H1 (cell line): ENCODE results near the gene PDE4B. TPM values are rescaled to one million over a fixed set of nuclear protein-coding genes. Genes with fewer than 3 reads are reported as not detected.

Experiments used
- CTCF ChIA-PET: fragments of 300-600 bp; sonication (Branson Sonifier 250); formaldehyde crosslinking; loops from one replicate; lab custom pipeline; 2021; ENCODE audit not compliant: partially characterized antibody; lab: Charles Lee
- POLR2A ChIA-PET: fragments of 300-600 bp; sonication (Branson Sonifier 250); formaldehyde crosslinking; loops from one replicate; lab custom pipeline; 2021; ENCODE audit warnings: inconsistent platforms; ENCODE audit not compliant: partially characterized antibody; lab: Charles Lee
- DNase-seq, 2 experiments: peaks; one replicate each; pipeline versions ENCODE4 v3.0.0 to v3.0.0-alpha.2; 2010 to 2022; ENCODE audit warnings: low spot score in 2 of 2, low read depth in 1 of 2, mixed read lengths in 1 of 2
- FAIRE-seq: peaks from 2 replicates; lab custom pipeline; 2011; peaks lifted over from hg19 to GRCh38; lab: Jason Lieb, UNC
- H2AFZ ChIP-seq: 2 replicates; pipeline ENCODE4 v1.8.1; 2012; ENCODE audit warnings: low read length, inconsistent platforms
- H2AK5ac ChIP-seq: 2 replicates; pipeline ENCODE4 v1.6.1; 2013; ENCODE audit warnings: low read depth, low read length
- H2BK120ac ChIP-seq: replicated peaks from 2 replicates; pipeline ENCODE3; 2013; ENCODE audit warnings: low read depth, low read length, inconsistent platforms
- H2BK12ac ChIP-seq: 2 replicates; pipeline ENCODE4 v1.6.1; 2013; ENCODE audit warnings: low read depth, low read length
- H2BK15ac ChIP-seq: 2 replicates; pipeline ENCODE4 v1.6.1; 2013; ENCODE audit warnings: low read length
- H2BK20ac ChIP-seq: 2 replicates; pipeline ENCODE4 v1.6.1; 2013; ENCODE audit warnings: low read length
- H2BK5ac ChIP-seq: 2 replicates; pipeline ENCODE4 v1.6.1; 2013; ENCODE audit warnings: low read depth, low read length
- H3K14ac ChIP-seq: 2 replicates; pipeline ENCODE4 v1.6.1; 2013; ENCODE audit warnings: inconsistent platforms; ENCODE audit not compliant: insufficient read length
- H3K18ac ChIP-seq: 2 replicates; pipeline ENCODE4 v1.6.1; 2013; ENCODE audit warnings: low read length; ENCODE audit errors: extremely low read depth
- H3K23ac ChIP-seq: 2 replicates; pipeline ENCODE4 v1.6.1; 2013; ENCODE audit warnings: inconsistent platforms; ENCODE audit not compliant: insufficient read length
- H3K23me2 ChIP-seq: 2 replicates; pipeline ENCODE4 v1.6.1; 2013; ENCODE audit warnings: low read depth, low read length
- H3K27ac ChIP-seq: 2 replicates; pipeline ENCODE4 v1.6.1; 2011; ENCODE audit warnings: low read depth, low read length, inconsistent platforms
- H3K27me3 ChIP-seq, 4 experiments: replicated peaks in 1 of 4; 1 replicate in 1 of 4; 2 replicates in 3 of 4; pipeline versions ENCODE4 v1.6.1 to v1.8.1; 2011 to 2013; ENCODE audit warnings: low read length in 3 of 4, mild to moderate bottlenecking in 3 of 4, inconsistent platforms in 2 of 4, mixed read lengths in 2 of 4, moderate library complexity in 1 of 4; ENCODE audit not compliant: control insufficient read depth in 3 of 4, insufficient read depth in 3 of 4; ENCODE audit errors: extremely low read depth in 1 of 4
- H3K36me3 ChIP-seq, 4 experiments: 2 replicates each; pipeline versions ENCODE4 v1.6.1 to v1.8.1; 2011 to 2013; ENCODE audit warnings: mild to moderate bottlenecking in 4 of 4, low read length in 3 of 4, moderate library complexity in 2 of 4, control low read depth in 1 of 4, inconsistent platforms in 1 of 4; ENCODE audit not compliant: insufficient read depth in 4 of 4, control insufficient read depth in 2 of 4
- H3K4ac ChIP-seq: replicated peaks from 2 replicates; pipeline ENCODE3; 2013; ENCODE audit warnings: low read length, low read depth, mixed read lengths, inconsistent platforms; ENCODE audit not compliant: insufficient read length
- H3K4me1 ChIP-seq, 4 experiments: replicated peaks in 1 of 4; 1 replicate in 1 of 4; 2 replicates in 3 of 4; pipeline versions ENCODE4 v1.6.1 to v1.8.1; 2011 to 2013; ENCODE audit warnings: low read length in 3 of 4, inconsistent platforms in 2 of 4, mixed read lengths in 1 of 4; ENCODE audit not compliant: insufficient read depth in 4 of 4, control insufficient read depth in 3 of 4
- H3K4me2 ChIP-seq, 2 experiments: 2 replicates each; pipeline versions ENCODE4 v1.6.1 to v1.8.1; 2011 to 2013; ENCODE audit warnings: low read depth in 2 of 2, low read length in 2 of 2, control low read depth in 1 of 2, inconsistent platforms in 1 of 2, mild to moderate bottlenecking in 1 of 2; ENCODE audit not compliant: insufficient read depth in 1 of 2
- H3K4me3 ChIP-seq, 4 experiments: fragments of 200-600, 300-600 bp in 1 of 4; sonication (generic), shearing (Covaris generic), sonication (Bioruptor Twin) in 1 of 4; 2 replicates each; pipeline versions ENCODE4 v1.5.1 to v1.8.1; 2011 to 2016; ENCODE audit warnings: low read length in 4 of 4, low read depth in 3 of 4, control low read depth in 2 of 4, inconsistent platforms in 2 of 4, mild to moderate bottlenecking in 2 of 4, mixed read lengths in 1 of 4, moderate library complexity in 1 of 4; ENCODE audit not compliant: insufficient read depth in 2 of 4; ENCODE audit errors: extremely low read depth in 1 of 4
- H3K56ac ChIP-seq: replicated peaks from 2 replicates; pipeline ENCODE3; 2013; ENCODE audit warnings: low read depth, mild to moderate bottlenecking, mixed read lengths, low read length, inconsistent platforms; ENCODE audit not compliant: insufficient read length
- H3K79me1 ChIP-seq: 2 replicates; pipeline ENCODE4 v1.6.1; 2013; ENCODE audit warnings: low read depth, low read length, control low read depth
- H3K79me2 ChIP-seq, 2 experiments: 2 replicates each; pipeline versions ENCODE4 v1.6.1 to v1.8.1; 2012 to 2013; ENCODE audit warnings: low read length in 2 of 2, mild to moderate bottlenecking in 2 of 2, inconsistent platforms in 1 of 2; ENCODE audit not compliant: insufficient read depth in 2 of 2, control insufficient read depth in 1 of 2
- H3K9ac ChIP-seq, 4 experiments: replicated peaks in 1 of 4; 1 replicate in 1 of 4; 2 replicates in 3 of 4; pipeline versions ENCODE4 v1.6.1 to v1.8.1; 2011 to 2013; ENCODE audit warnings: low read depth in 3 of 4, low read length in 3 of 4, control low read depth in 2 of 4, mild to moderate bottlenecking in 2 of 4, moderate library complexity in 2 of 4, inconsistent platforms in 1 of 4; ENCODE audit errors: extremely low read depth in 1 of 4
- H3K9me3 ChIP-seq, 2 experiments: 2 replicates each; pipeline versions ENCODE4 v1.6.1 to v1.8.1; 2012 to 2013; ENCODE audit warnings: mild to moderate bottlenecking in 2 of 2, moderate library complexity in 2 of 2, control low read depth in 1 of 2, inconsistent platforms in 1 of 2, low read depth in 1 of 2, low read length in 1 of 2, mixed read lengths in 1 of 2; ENCODE audit not compliant: insufficient read depth in 2 of 2
- H4K20me1 ChIP-seq, 2 experiments: replicated peaks in 1 of 2; 2 replicates each; pipeline versions ENCODE3 to v1.8.1; 2011 to 2013; ENCODE audit warnings: inconsistent platforms in 2 of 2, low read length in 2 of 2, mild to moderate bottlenecking in 1 of 2; ENCODE audit not compliant: insufficient read depth in 2 of 2, control insufficient read depth in 1 of 2
- H4K5ac ChIP-seq: 2 replicates; pipeline ENCODE4 v1.6.1; 2013; ENCODE audit warnings: low read length, low read depth, mixed read lengths, inconsistent platforms; ENCODE audit not compliant: insufficient read length
- H4K8ac ChIP-seq: 2 replicates; pipeline ENCODE4 v1.8.0; 2013; ENCODE audit warnings: mild to moderate bottlenecking, moderate library complexity, low read length, inconsistent platforms; ENCODE audit not compliant: insufficient read depth; ENCODE audit errors: extremely low read depth
- H4K91ac ChIP-seq: replicated peaks from 2 replicates; pipeline ENCODE3; 2013; ENCODE audit warnings: low read length, mixed read lengths, inconsistent platforms; ENCODE audit not compliant: insufficient read length
- GTF2F1 ChIP-seq: IDR thresholded peaks from 2 replicates; pipeline ENCODE4 v1.6.1; 2012; ENCODE audit warnings: low read depth, low read length, improper control_type of control experiment, borderline replicate concordance
- SIN3A ChIP-seq, 2 experiments: IDR thresholded peaks in 1 of 2; conservative IDR thresholded peaks in 1 of 2; 2 replicates each; pipeline ENCODE4 v1.6.1; 2011 to 2012; ENCODE audit warnings: low read length in 2 of 2, improper control_type of control experiment in 1 of 2, low read depth in 1 of 2, mild to moderate bottlenecking in 1 of 2
- SIRT6 ChIP-seq: IDR thresholded peaks from one replicate; pipeline ENCODE4 v1.7.1; 2012; ENCODE audit warnings: low read length, inconsistent platforms
- WGBS, 2 experiments: shearing (Covaris generic) in 1 of 2; methylation state at CpG; one replicate each; pipeline versions ENCODE4 v1.1.6 to v1.1.7; 2013 to 2015; ENCODE audit warnings: low lambda C conversion rate in 2 of 2, mixed read lengths in 2 of 2, inconsistent platforms in 1 of 2, low coverage in 1 of 2, missing lambda C conversion rate in 1 of 2; ENCODE audit not compliant: insufficient replicate concordance in 2 of 2, insufficient coverage in 1 of 2, insufficient read length in 1 of 2; ENCODE audit errors: extremely low coverage in 1 of 2, missing lambda C conversion rate in 1 of 2; 5-methylcytosine and 5-hydroxymethylcytosine counted together
- polyA plus RNA-seq, 7 experiments: library from polyadenylated mRNA; depleted of rRNA in 3 of 7; stranded (reverse) in 5 of 7; unstranded in 2 of 7; fragments of >200 nt in 5 of 7; fragments of 200-250 nt in 2 of 7; gene quantifications; 1 replicate in 5 of 7; 2 replicates in 1 of 7; 4 replicates in 1 of 7; pipeline versions ENCODE4 v1.2.1 to v1.2.3, GENCODE V29; 2011 to 2013; ENCODE audit warnings: missing spikeins in 2 of 7, mixed read lengths in 2 of 7
- total RNA-seq: library from RNA; stranded (reverse); fragmentation: NEBNext Ultra II Directional; extraction: Animal tissue kit (Norgen Biotek cat#: 25700); gene quantifications from 2 replicates; pipeline ENCODE4 v1.2.1, GENCODE V29; 2021
- TF ChIP-seq, protein P1 (sequence below): IDR thresholded peaks from 2 replicates; pipeline ENCODE4 v1.6.1; 2012; ENCODE audit warnings: low read length, inconsistent platforms
- TF ChIP-seq, protein P2 (sequence below): IDR thresholded peaks from 2 replicates; pipeline ENCODE4 v1.6.1; 2011; ENCODE audit warnings: low read length, improper control_type of control experiment
- TF ChIP-seq, protein P3 (sequence below), 3 experiments: IDR thresholded peaks; 1 replicate in 2 of 3; 2 replicates in 1 of 3; pipeline versions ENCODE4 v1.5.1 to v1.6.1; 2011; ENCODE audit warnings: low read length in 3 of 3, mild to moderate bottlenecking in 3 of 3, inconsistent platforms in 2 of 3, low read depth in 1 of 3, moderate library complexity in 1 of 3; ENCODE audit not compliant: insufficient read depth in 1 of 3; ENCODE audit errors: control extremely low read depth in 1 of 3

The PDE4B gene
- total and polyA plus RNA-seq, 2 of the 8 experiments (the other 6 are each of a cell fraction or from before 2014, with no cell fraction given), result 5.0 to 15.1 TPM

DNA sequence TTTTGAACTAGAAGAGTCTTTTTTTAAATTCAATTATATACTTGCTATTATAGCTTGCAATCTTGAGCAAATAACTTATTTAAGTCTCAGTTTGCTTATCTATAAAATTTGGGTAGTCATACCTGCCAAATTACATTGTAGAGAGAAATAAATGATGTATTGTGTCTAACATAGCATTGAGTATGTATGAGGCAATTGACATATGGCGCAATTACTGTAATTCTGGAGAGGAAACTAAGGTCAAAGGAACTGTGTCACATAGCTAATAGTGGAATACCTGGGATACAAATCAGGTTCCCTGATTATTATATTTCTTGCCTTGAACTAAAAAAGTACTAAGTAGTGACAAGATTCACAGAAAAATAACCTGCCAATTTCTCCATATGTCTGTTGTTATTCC, 302.5 kb downstream of the PDE4B start:
- Histone ChIP-seq H3K23me2 (no peaks in the 10 kb centered on the region), H3K36me3 (no peaks in the 10 kb centered on the region), H3K27me3 (peaks cover 0 to 1% (median 0%) of the 10 kb centered on the region in 4 experiments; a peak in 1 of 7 replicates), H2BK20ac (no peak overlapping the region), H3K9ac (no peak overlapping the region), H3K56ac (no peak overlapping the region), H2BK120ac (no peak overlapping the region), H3K14ac (no peak overlapping the region), H3K4ac (no peak overlapping the region), H4K8ac (no peak overlapping the region), H3K18ac (no peak overlapping the region), H3K9me3 (no peaks in the 10 kb centered on the region), H3K27ac (no peak overlapping the region), H2AK5ac (no peak overlapping the region), H4K91ac (no peak overlapping the region), H3K4me1 (no peaks in the 10 kb centered on the region), H3K4me3 (no peak overlapping the region), H4K5ac (no peak overlapping the region), H3K79me2 (no peaks in the 10 kb centered on the region), H2BK5ac (no peak overlapping the region), H2BK12ac (no peak overlapping the region), H3K23ac (no peak overlapping the region), H4K20me1 (no peaks in the 10 kb centered on the region), H2BK15ac (no peak overlapping the region), H3K79me1 (no peaks in the 10 kb centered on the region), H3K4me2 (no peak overlapping the region), H2AFZ (no peak overlapping the region)
- ChIA-PET CTCF (interaction anchor here (0.8 to 1.8 kb wide), 2 partner anchors 11 to 31 kb away, joined by 3 to 4 read pairs; no protein-coding TSS in a partner anchor), POLR2A (no interaction called here)
- WGBS, 2 experiments, result 97% methylated on average over 1 of the region's 1 CpG; no CpG with 5 or more reads in 1 of the 2 experiments
- no peak for DNase-seq
- no peak for FAIRE-seq
- TF ChIP-seq GTF2F1 (no peak), SIN3A (conservative IDR thresholded peaks at IDR 0.05 in 1 of 2, IDR thresholded peaks at IDR 0.05 in 1 of 2; ENCODE audit: low read depth in 1 of 2, low read length in 2 of 2) (no peak), SIRT6 (no peak)
- TF ChIP-seq, protein P1, sequence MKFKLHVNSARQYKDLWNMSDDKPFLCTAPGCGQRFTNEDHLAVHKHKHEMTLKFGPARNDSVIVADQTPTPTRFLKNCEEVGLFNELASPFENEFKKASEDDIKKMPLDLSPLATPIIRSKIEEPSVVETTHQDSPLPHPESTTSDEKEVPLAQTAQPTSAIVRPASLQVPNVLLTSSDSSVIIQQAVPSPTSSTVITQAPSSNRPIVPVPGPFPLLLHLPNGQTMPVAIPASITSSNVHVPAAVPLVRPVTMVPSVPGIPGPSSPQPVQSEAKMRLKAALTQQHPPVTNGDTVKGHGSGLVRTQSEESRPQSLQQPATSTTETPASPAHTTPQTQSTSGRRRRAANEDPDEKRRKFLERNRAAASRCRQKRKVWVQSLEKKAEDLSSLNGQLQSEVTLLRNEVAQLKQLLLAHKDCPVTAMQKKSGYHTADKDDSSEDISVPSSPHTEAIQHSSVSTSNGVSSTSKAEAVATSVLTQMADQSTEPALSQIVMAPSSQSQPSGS, result no peak
- TF ChIP-seq, protein P2, sequence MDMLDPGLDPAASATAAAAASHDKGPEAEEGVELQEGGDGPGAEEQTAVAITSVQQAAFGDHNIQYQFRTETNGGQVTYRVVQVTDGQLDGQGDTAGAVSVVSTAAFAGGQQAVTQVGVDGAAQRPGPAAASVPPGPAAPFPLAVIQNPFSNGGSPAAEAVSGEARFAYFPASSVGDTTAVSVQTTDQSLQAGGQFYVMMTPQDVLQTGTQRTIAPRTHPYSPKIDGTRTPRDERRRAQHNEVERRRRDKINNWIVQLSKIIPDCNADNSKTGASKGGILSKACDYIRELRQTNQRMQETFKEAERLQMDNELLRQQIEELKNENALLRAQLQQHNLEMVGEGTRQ, result no peak
- TF ChIP-seq, protein P3, sequence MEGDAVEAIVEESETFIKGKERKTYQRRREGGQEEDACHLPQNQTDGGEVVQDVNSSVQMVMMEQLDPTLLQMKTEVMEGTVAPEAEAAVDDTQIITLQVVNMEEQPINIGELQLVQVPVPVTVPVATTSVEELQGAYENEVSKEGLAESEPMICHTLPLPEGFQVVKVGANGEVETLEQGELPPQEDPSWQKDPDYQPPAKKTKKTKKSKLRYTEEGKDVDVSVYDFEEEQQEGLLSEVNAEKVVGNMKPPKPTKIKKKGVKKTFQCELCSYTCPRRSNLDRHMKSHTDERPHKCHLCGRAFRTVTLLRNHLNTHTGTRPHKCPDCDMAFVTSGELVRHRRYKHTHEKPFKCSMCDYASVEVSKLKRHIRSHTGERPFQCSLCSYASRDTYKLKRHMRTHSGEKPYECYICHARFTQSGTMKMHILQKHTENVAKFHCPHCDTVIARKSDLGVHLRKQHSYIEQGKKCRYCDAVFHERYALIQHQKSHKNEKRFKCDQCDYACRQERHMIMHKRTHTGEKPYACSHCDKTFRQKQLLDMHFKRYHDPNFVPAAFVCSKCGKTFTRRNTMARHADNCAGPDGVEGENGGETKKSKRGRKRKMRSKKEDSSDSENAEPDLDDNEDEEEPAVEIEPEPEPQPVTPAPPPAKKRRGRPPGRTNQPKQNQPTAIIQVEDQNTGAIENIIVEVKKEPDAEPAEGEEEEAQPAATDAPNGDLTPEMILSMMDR (IDR thresholded peaks at IDR 0.05; ENCODE audit: control extremely low read depth in 1 of 3, insufficient read depth in 1 of 3, low read depth in 1 of 3, low read length in 3 of 3), result no peak
